ENCODE results near the gene PTPRC.

PTPRC gene

GRCh38 chr1:198633675-198634121 is 5.1 kb upstream of the PTPRC start:
- Histone ChIP-seq H3K4me3 (ENCODE audit: low read depth, low read length) (no peak overlapping the region), H3K36me3 (ENCODE audit: control insufficient read depth in 1 of 2, insufficient read depth in 2 of 2, low read length in 2 of 2) (no peaks in the 10 kb centered on the region), H3K4me1 (ENCODE audit: control insufficient read depth in 1 of 2, insufficient read depth in 2 of 2, low read length in 2 of 2) (no peaks in the 10 kb centered on the region), H4K91ac (ENCODE audit: low read depth, low read length) (no peak overlapping the region), H2BK120ac (ENCODE audit: insufficient read depth, low read length, poor library complexity) (no peak overlapping the region), H2BK12ac (ENCODE audit: low read length) (no peak overlapping the region), H3K23ac (ENCODE audit: low read length) (peak overlapping the region; percentile 29), H3K4me2 (ENCODE audit: low read length) (no peak overlapping the region), H4K12ac (ENCODE audit: low read depth, low read length) (no peak overlapping the region), H2AFZ (ENCODE audit: insufficient read depth, low read length, poor library complexity) (no peak overlapping the region), H3K79me2 (ENCODE audit: control insufficient read depth, insufficient read depth, low read length, poor library complexity) (no peaks in the 10 kb centered on the region), H3K27ac (ENCODE audit: low read depth, low read length) (no peak overlapping the region), H2BK5ac (ENCODE audit: low read depth, low read length, poor library complexity) (no peak overlapping the region), H2AK5ac (ENCODE audit: low read length) (no peak overlapping the region), H3K79me1 (ENCODE audit: low read length) (no peaks in the 10 kb centered on the region), H3K27me3 (ENCODE audit: insufficient read depth, low read length) (no peaks in the 10 kb centered on the region), H3K14ac (ENCODE audit: low read length) (no peak overlapping the region), H4K8ac (ENCODE audit: low read depth, low read length) (no peak overlapping the region), H3K9me3 (ENCODE audit: insufficient read depth, low read depth, low read length) (no peaks in the 10 kb centered on the region), H3K18ac (ENCODE audit: low read length) (no peak overlapping the region), H3K4ac (ENCODE audit: low read depth, low read length) (no peak overlapping the region), H3K9ac (ENCODE audit: low read length) (no peak overlapping the region)
- WGBS (ENCODE audit: extremely low coverage, insufficient coverage, insufficient read length), result no CpG with 5 or more reads among the region's 2 CpGs
- DNase-seq, result no peak

- H3K18ac ChIP-seq (ENCODE audit: low read length), result no peak overlapping the region
- no peak overlapping the region for H3K4ac ChIP-seq (ENCODE audit: low read depth, low read length)
- no peak overlapping the region for H4K8ac ChIP-seq (ENCODE audit: low read depth, low read length)
- no peak overlapping the region for H2AFZ ChIP-seq (ENCODE audit: insufficient read depth, low read length, poor library complexity)
- H3K9ac ChIP-seq (ENCODE audit: low read length), result no peak overlapping the region
- H3K27me3 ChIP-seq (ENCODE audit: insufficient read depth, low read length), result no peaks in the 10 kb centered on the region
- H2BK5ac ChIP-seq (ENCODE audit: low read depth, low read length, poor library complexity), result no peak overlapping the region
- no peak overlapping the region for H3K4me3 ChIP-seq (ENCODE audit: low read depth, low read length)
- H3K14ac ChIP-seq (ENCODE audit: low read length), result no peak overlapping the region
- no peaks in the 10 kb centered on the region for H3K79me2 ChIP-seq (ENCODE audit: control insufficient read depth, insufficient read depth, low read length, poor library complexity)
- no peaks in the 10 kb centered on the region for H3K36me3 ChIP-seq (ENCODE audit: control insufficient read depth in 1 of 2, insufficient read depth in 2 of 2, low read length in 2 of 2)
- H3K27ac ChIP-seq (ENCODE audit: low read depth, low read length), result no peak overlapping the region
- H2BK120ac ChIP-seq (ENCODE audit: insufficient read depth, low read length, poor library complexity), result no peak overlapping the region
- no peaks in the 10 kb centered on the region for H3K4me1 ChIP-seq (ENCODE audit: control insufficient read depth in 1 of 2, insufficient read depth in 2 of 2, low read length in 2 of 2)
- H3K79me1 ChIP-seq (ENCODE audit: low read length), result no peaks in the 10 kb centered on the region
- H3K23ac ChIP-seq (ENCODE audit: low read length), result no peak overlapping the region
- no peak overlapping the region for H4K12ac ChIP-seq (ENCODE audit: low read depth, low read length)
- H2BK12ac ChIP-seq (ENCODE audit: low read length), result no peak overlapping the region
- no peaks in the 10 kb centered on the region for H3K9me3 ChIP-seq (ENCODE audit: insufficient read depth, low read depth, low read length)
- no peak overlapping the region for H4K91ac ChIP-seq (ENCODE audit: low read depth, low read length)
- no peak overlapping the region for H3K4me2 ChIP-seq (ENCODE audit: low read length)
- DNase-seq, result no peak
- H2AK5ac ChIP-seq (ENCODE audit: low read length), result no peak overlapping the region
These were observed 2.9 kb upstream of the PTPRC start for GRCh38 chr1:198635964-198636363.

- Histone ChIP-seq H3K36me3 (ENCODE audit: control insufficient read depth in 1 of 2, insufficient read depth in 2 of 2, low read length in 2 of 2) (no peaks in the 10 kb centered on the region), H3K27me3 (ENCODE audit: insufficient read depth, low read length) (no peaks in the 10 kb centered on the region), H2AFZ (ENCODE audit: insufficient read depth, low read length, poor library complexity) (no peak overlapping the region), H3K79me2 (ENCODE audit: control insufficient read depth, insufficient read depth, low read length, poor library complexity) (no peaks in the 10 kb centered on the region), H4K91ac (ENCODE audit: low read depth, low read length) (no peak overlapping the region), H3K9me3 (ENCODE audit: insufficient read depth, low read depth, low read length) (no peaks in the 10 kb centered on the region), H3K23ac (ENCODE audit: low read length) (no peak overlapping the region), H3K79me1 (ENCODE audit: low read length) (no peaks in the 10 kb centered on the region), H4K12ac (ENCODE audit: low read depth, low read length) (no peak overlapping the region), H2BK5ac (ENCODE audit: low read depth, low read length, poor library complexity) (no peak overlapping the region), H3K4ac (ENCODE audit: low read depth, low read length) (no peak overlapping the region), H3K14ac (ENCODE audit: low read length) (no peak overlapping the region), H2BK120ac (ENCODE audit: insufficient read depth, low read length, poor library complexity) (no peak overlapping the region), H4K8ac (ENCODE audit: low read depth, low read length) (peak overlapping the region; percentile 28), H3K4me1 (ENCODE audit: control insufficient read depth in 1 of 2, insufficient read depth in 2 of 2, low read length in 2 of 2) (no peaks in the 10 kb centered on the region), H3K4me3 (ENCODE audit: low read depth, low read length) (no peak overlapping the region), H3K4me2 (ENCODE audit: low read length) (no peak overlapping the region), H2BK12ac (ENCODE audit: low read length) (no peak overlapping the region), H3K9ac (ENCODE audit: low read length) (no peak overlapping the region), H2AK5ac (ENCODE audit: low read length) (no peak overlapping the region), H3K27ac (ENCODE audit: low read depth, low read length) (no peak overlapping the region), H3K18ac (ENCODE audit: low read length) (no peak overlapping the region)
- DNase-seq, result no peak
- no CpG with 5 or more reads among the region's 2 CpGs for WGBS (ENCODE audit: extremely low coverage, insufficient coverage, insufficient read length)
These were observed 2.4 kb upstream of the PTPRC start for GRCh38 chr1:198636391-198636790.

- no peak for DNase-seq
- Histone ChIP-seq H3K4ac (ENCODE audit: low read depth, low read length) (no peak overlapping the region), H3K18ac (ENCODE audit: low read length) (no peak overlapping the region), H4K12ac (ENCODE audit: low read depth, low read length) (no peak overlapping the region), H3K9me3 (ENCODE audit: insufficient read depth, low read depth, low read length) (no peaks in the 10 kb centered on the region), H3K27ac (ENCODE audit: low read depth, low read length) (no peak overlapping the region), H3K27me3 (ENCODE audit: insufficient read depth, low read length) (no peaks in the 10 kb centered on the region), H2AFZ (ENCODE audit: insufficient read depth, low read length, poor library complexity) (no peak overlapping the region), H2BK5ac (ENCODE audit: low read depth, low read length, poor library complexity) (no peak overlapping the region), H2BK12ac (ENCODE audit: low read length) (no peak overlapping the region), H3K14ac (ENCODE audit: low read length) (no peak overlapping the region), H3K4me2 (ENCODE audit: low read length) (no peak overlapping the region), H3K36me3 (ENCODE audit: control insufficient read depth in 1 of 2, insufficient read depth in 2 of 2, low read length in 2 of 2) (no peaks in the 10 kb centered on the region), H3K9ac (ENCODE audit: low read length) (no peak overlapping the region), H3K4me1 (ENCODE audit: control insufficient read depth in 1 of 2, insufficient read depth in 2 of 2, low read length in 2 of 2) (no peaks in the 10 kb centered on the region), H3K4me3 (ENCODE audit: low read depth, low read length) (no peak overlapping the region), H3K79me1 (ENCODE audit: low read length) (no peaks in the 10 kb centered on the region), H4K8ac (ENCODE audit: low read depth, low read length) (no peak overlapping the region), H4K91ac (ENCODE audit: low read depth, low read length) (no peak overlapping the region), H3K79me2 (ENCODE audit: control insufficient read depth, insufficient read depth, low read length, poor library complexity) (no peaks in the 10 kb centered on the region), H3K23ac (ENCODE audit: low read length) (no peak overlapping the region), H2AK5ac (ENCODE audit: low read length) (no peak overlapping the region), H2BK120ac (ENCODE audit: insufficient read depth, low read length, poor library complexity) (no peak overlapping the region)
- WGBS (ENCODE audit: extremely low coverage, insufficient coverage, insufficient read length), result no CpG with 5 or more reads among the region's 2 CpGs
These were observed 1.7 kb upstream of the PTPRC start for GRCh38 chr1:198637157-198637556.
